K562 (cell line): ENCODE measurements around the gene C12orf43. TPM values are rescaled to one million over a fixed set of nuclear protein-coding genes. Genes with fewer than 3 reads are reported as not detected.

Source experiments
- AFF4 ChIP-seq: sonication (generic); formaldehyde crosslinking; IDR thresholded peaks from 2 replicates; pipeline ENCODE4 v1.8.0; 2023; ENCODE audit warnings: mild to moderate bottlenecking, missing genetic modification reagents
- CBFA2T2 ChIP-seq: fragments of 450-650 bp; conservative IDR thresholded peaks from 2 replicates; pipeline ENCODE4 v1.6.1; 2017; ENCODE audit warnings: mild to moderate bottlenecking
- E2F6 ChIP-seq, 2 experiments: IDR thresholded peaks; 2 replicates each; pipeline ENCODE4 v1.6.1; 2011; ENCODE audit warnings: borderline replicate concordance in 1 of 2, control low read depth in 1 of 2, low read depth in 1 of 2, low read length in 1 of 2, mild to moderate bottlenecking in 1 of 2, mixed read lengths in 1 of 2, moderate library complexity in 1 of 2; ENCODE audit not compliant: insufficient read depth in 1 of 2, insufficient read length in 1 of 2, poor library complexity in 1 of 2, severe bottlenecking in 1 of 2; ENCODE audit errors: extremely low read depth in 1 of 2
- ESRRB ChIP-seq: fragments of 250-450 bp; sonication (Bioruptor Pico); IDR thresholded peaks from 2 replicates; pipeline ENCODE4 v1.5.0; 2020; ENCODE audit warnings: mild to moderate bottlenecking, moderate library complexity, borderline replicate concordance
- GABPB1 ChIP-seq: sonication (generic); formaldehyde crosslinking; IDR thresholded peaks from 2 replicates; pipeline ENCODE4 v1.8.0; 2022; ENCODE audit warnings: mild to moderate bottlenecking, missing genetic modification reagents
- GTF2E2 ChIP-seq: fragments of 200-800 bp; sonication (Bioruptor generic); IDR thresholded peaks from 2 replicates; pipeline ENCODE4 v1.6.1; 2016; ENCODE audit warnings: missing genetic modification characterization, missing compliant biosample characterization
- JUN ChIP-seq, 2 experiments: sonication (generic) in 1 of 2; formaldehyde crosslinking in 1 of 2; IDR thresholded peaks; 2 replicates each; pipeline versions ENCODE4 v1.6.1 to v1.8.0; 2012 to 2022; ENCODE audit warnings: borderline replicate concordance in 2 of 2, mild to moderate bottlenecking in 2 of 2, improper control_type of control experiment in 1 of 2, low read depth in 1 of 2, low read length in 1 of 2, missing genetic modification reagents in 1 of 2
- JUND ChIP-seq, 2 experiments: IDR thresholded peaks; 2 replicates in 1 of 2; 3 replicates in 1 of 2; pipeline ENCODE4 v1.6.1; 2011; ENCODE audit warnings: borderline replicate concordance in 2 of 2, low read depth in 2 of 2, low read length in 2 of 2, improper control_type of control experiment in 1 of 2, missing biosample characterization in 1 of 2, missing genetic modification characterization in 1 of 2, missing genetic modification reagents in 1 of 2
- MBD1 ChIP-seq: fragments of 250-450 bp; sonication (Bioruptor Pico); IDR thresholded peaks from 2 replicates; pipeline ENCODE4 v1.8.0; 2022; ENCODE audit warnings: inconsistent platforms
- MNT ChIP-seq, 2 experiments: fragments of 450-650 bp; conservative IDR thresholded peaks; 2 replicates each; pipeline ENCODE4 v1.6.1; 2017; ENCODE audit warnings: mild to moderate bottlenecking in 2 of 2, moderate library complexity in 2 of 2
- NFE2 ChIP-seq: IDR thresholded peaks from 2 replicates; pipeline ENCODE4 v1.6.1; 2014; ENCODE audit warnings: antibody characterized with exemption, low read depth
- POLR2H ChIP-seq: IDR thresholded peaks from 2 replicates; pipeline ENCODE4 v1.6.1; 2016; ENCODE audit warnings: missing genetic modification characterization, low read depth, mild to moderate bottlenecking, control low read depth, missing compliant biosample characterization, moderate library complexity
- SETDB1 ChIP-seq: IDR thresholded peaks from one replicate; pipeline ENCODE4 v1.6.1; 2012; ENCODE audit warnings: low read length, control low read depth, inconsistent platforms
- SREBF2 ChIP-seq: sonication (generic); formaldehyde crosslinking; IDR thresholded peaks from 2 replicates; pipeline ENCODE4 v1.4.0; 2020; ENCODE audit warnings: mild to moderate bottlenecking, missing genetic modification reagents
- SRSF3 ChIP-seq: fragments of 200-400 bp; formaldehyde crosslinking; IDR thresholded peaks from 2 replicates; pipeline ENCODE4 v1.6.1; 2016; ENCODE audit warnings: mild to moderate bottlenecking, low read length, moderate library complexity; ENCODE audit not compliant: insufficient read depth
- ZKSCAN8 ChIP-seq: fragments of 200-800 bp; sonication (Bioruptor generic); IDR thresholded peaks from 2 replicates; pipeline ENCODE4 v1.6.1; 2016; ENCODE audit warnings: missing genetic modification characterization, missing compliant biosample characterization
- ZNF644 ChIP-seq: fragments of 200-800 bp; sonication (Bioruptor generic); IDR thresholded peaks from 2 replicates; pipeline ENCODE4 v1.6.1; 2016; ENCODE audit warnings: low read depth, missing genetic modification characterization, missing compliant biosample characterization
- polyA plus RNA-seq, 8 experiments: library from polyadenylated mRNA; depleted of rRNA in 4 of 8; stranded (reverse) in 5 of 8; unstranded in 3 of 8; fragments of >200 nt; fragmentation: Nextera tagmentation in 2 of 8; fragmentation: Illumina TruSeq in 1 of 8; extraction: Ambion mirVana in 2 of 8; extraction: Trizol in 1 of 8; gene quantifications; 2 replicates each; pipeline versions ENCODE4 v1.2.1 to v1.2.3, GENCODE V29; 2011 to 2014; ENCODE audit warnings: inconsistent platforms in 1 of 8, missing spikeins in 1 of 8
- total RNA-seq, 7 experiments: library from RNA; depleted of rRNA in 6 of 7; stranded (reverse); fragments of >200 nt in 6 of 7; fragmentation: Illumina TruSeq in 2 of 7; extraction: Trizol in 2 of 7; gene quantifications; 2 replicates each; pipeline versions ENCODE4 v1.2.1 to v1.2.3, GENCODE V29; 2011 to 2021; ENCODE audit warnings: low replicate concordance in 1 of 7

C12orf43 gene
- total and polyA plus RNA-seq, 9 of the 15 experiments (the other 6 are each of a cell fraction or from before 2014, with no cell fraction given), result 4.3 to 22.2 (median 16.8) TPM

GRCh38 chr12:121017966-121018491, 1.7 kb upstream of the C12orf43 start (continued):
- TF ChIP-seq POLR2H (peak; percentile 75; the same call in 1 of the 2 replicates), SRSF3 (no peak), GTF2E2 (no peak), MBD1 (0 out of 2 replicates have a peak, but pooled peaks have one; percentile 51), ZNF644 (tag) (peak; percentile 97), JUN (IDR thresholded peaks at IDR 0.05; ENCODE audit: borderline replicate concordance, low read depth, low read length) (no peak), JUN (CRISPR knock-in tag; IDR thresholded peaks at IDR 0.05; ENCODE audit: borderline replicate concordance) (no peak), CBFA2T2 (no peak), JUND (IDR thresholded peaks at IDR 0.05; ENCODE audit: borderline replicate concordance, low read depth, low read length) (peak; percentile 42; the same call in 1 of the 2 replicates), JUND (tag; IDR thresholded peaks at IDR 0.05; ENCODE audit: borderline replicate concordance, low read depth, low read length) (peak; percentile 59; the same call in 2 of the 3 replicates), E2F6 (IDR thresholded peaks at IDR 0.05; ENCODE audit: borderline replicate concordance in 1 of 2, extremely low read depth in 1 of 2, insufficient read depth in 1 of 2, insufficient read length in 1 of 2, low read depth in 1 of 2, low read length in 1 of 2, poor library complexity in 1 of 2, severe bottlenecking in 1 of 2) (peak; percentile 75 to 92), GABPB1 (CRISPR knock-in tag) (peak; percentile 68), MNT (conservative IDR thresholded peaks at IDR 0.05) (no peak), ESRRB (CRISPR knock-in tag) (no peak), SETDB1 (no peak), AFF4 (0 out of 2 replicates have a peak, but pooled peaks have one; percentile 19), SREBF2 (no peak), ZKSCAN8 (CRISPR knock-in tag) (peak; percentile 91), NFE2 (peak; percentile 64)
